K562 (cell line): ENCODE data around the gene GPX5. TPM values are rescaled to one million over a fixed set of nuclear protein-coding genes. Genes with fewer than 3 reads are reported as not detected.

Source experiments
- ATAC-seq: fragments of 200-7000 bp; cut with Tn5 transposase; 3 replicates; pipeline ENCODE4 v1.9.1; 2020; ENCODE audit warnings: moderate library complexity
- BruUV-seq: library from RNA; stranded (reverse); fragments of 400-500 nt; replicated peaks from 2 replicates; lab custom pipeline; 2021; lab: Mats Ljungman, UMichigan
- CTCF ChIA-PET: fragments of 300-600 bp; formaldehyde crosslinking; extraction: SDS; loops from one replicate; lab custom pipeline; 2021; ENCODE audit warnings: low intra/inter-chr PET ratio; lab: Yijun Ruan, JAX
- POLR2A ChIA-PET: fragments of 300-600, 350-650 bp; sonication (Branson Sonifier 250); formaldehyde crosslinking; extraction: SDS; loops from one replicate; lab custom pipeline; 2021; ENCODE audit warnings: antibody characterized with exemption, inconsistent platforms; lab: Yijun Ruan, JAX
- DNase-seq, 4 experiments: peaks; one replicate each; pipeline versions ENCODE4 v3.0.0 to v3.0.0-alpha.2; 2011 to 2018; ENCODE audit warnings: low spot score in 3 of 4, mixed read lengths in 3 of 4; ENCODE audit errors: extremely low read depth in 1 of 4
- FAIRE-seq: peaks from 2 replicates; lab custom pipeline; 2011; peaks lifted over from hg19 to GRCh38; lab: Jason Lieb, UNC
- H2AFZ ChIP-seq: 2 replicates; pipeline ENCODE4 v1.6.0; 2011; ENCODE audit warnings: low read depth, low read length, control low read depth, inconsistent platforms
- H3K27ac ChIP-seq: fragments of 200-600 bp; 3 replicates; pipeline ENCODE4 v1.8.0; 2011; ENCODE audit warnings: low read depth, mild to moderate bottlenecking, control low read depth, inconsistent platforms, low read length, moderate library complexity, mixed read lengths; ENCODE audit errors: extremely low read depth
- H3K27me3 ChIP-seq, 2 experiments: fragments of 300-600 bp in 1 of 2; 2 replicates in 1 of 2; 3 replicates in 1 of 2; pipeline versions ENCODE4 v1.6.0 to v1.8.0; 2011; ENCODE audit warnings: inconsistent platforms in 2 of 2, low read length in 2 of 2, mild to moderate bottlenecking in 1 of 2, mixed read lengths in 1 of 2, moderate library complexity in 1 of 2; ENCODE audit not compliant: control insufficient read depth in 2 of 2, insufficient read depth in 2 of 2
- H3K36me3 ChIP-seq: fragments of 300-600 bp; 3 replicates; pipeline ENCODE4 v1.8.0; 2011; ENCODE audit warnings: mild to moderate bottlenecking, low read length, inconsistent platforms; ENCODE audit not compliant: control insufficient read depth, insufficient read depth
- H3K4me1 ChIP-seq, 2 experiments: fragments of 200-600 bp in 1 of 2; replicated peaks in 1 of 2; 2 replicates in 1 of 2; 3 replicates in 1 of 2; pipeline versions ENCODE4 v1.5.1 to v1.8.0; 2011; ENCODE audit warnings: inconsistent platforms in 2 of 2, low read length in 2 of 2, mild to moderate bottlenecking in 1 of 2, mixed read lengths in 1 of 2, moderate library complexity in 1 of 2; ENCODE audit not compliant: control insufficient read depth in 2 of 2, insufficient read depth in 2 of 2
- H3K4me2 ChIP-seq: 2 replicates; pipeline ENCODE4 v1.6.1; 2011; ENCODE audit warnings: low read length, control low read depth, inconsistent platforms, mixed read lengths; ENCODE audit not compliant: insufficient read depth
- H3K4me3 ChIP-seq: fragments of 200-600 bp; sonication (generic), shearing (Covaris generic); 2 replicates; pipeline ENCODE4 v1.5.1; 2016; ENCODE audit warnings: control low read depth, inconsistent platforms
- H3K79me2 ChIP-seq: fragments of 200-600 bp; 3 replicates; pipeline ENCODE4 v1.8.0; 2011; ENCODE audit warnings: low read length, inconsistent platforms; ENCODE audit not compliant: control insufficient read depth, insufficient read depth
- H3K9ac ChIP-seq, 2 experiments: 2 replicates each; pipeline versions ENCODE4 v1.6.0 to v1.6.1; 2011; ENCODE audit warnings: low read depth in 2 of 2, low read length in 2 of 2, control low read depth in 1 of 2, inconsistent platforms in 1 of 2, mild to moderate bottlenecking in 1 of 2, mixed read lengths in 1 of 2; ENCODE audit not compliant: insufficient read depth in 1 of 2
- H3K9me1 ChIP-seq: one replicate; pipeline ENCODE4 v1.6.0; 2011; ENCODE audit warnings: inconsistent platforms, mild to moderate bottlenecking, low read length, moderate library complexity; ENCODE audit not compliant: control insufficient read depth, insufficient read depth
- H3K9me3 ChIP-seq: replicated peaks from 2 replicates; pipeline ENCODE4 v1.5.1; 2011; ENCODE audit warnings: low read depth, low read length, inconsistent platforms; ENCODE audit not compliant: control insufficient read depth, insufficient read depth
- H4K20me1 ChIP-seq: replicated peaks from 2 replicates; pipeline ENCODE4 v1.6.1; 2011; ENCODE audit warnings: low read length, inconsistent platforms, mixed read lengths; ENCODE audit not compliant: control insufficient read depth, insufficient read depth
- CBFB ChIP-seq: sonication (generic); formaldehyde crosslinking; IDR thresholded peaks from 2 replicates; pipeline ENCODE4 v1.4.0; 2020; ENCODE audit warnings: mild to moderate bottlenecking, missing genetic modification reagents
- EP400 ChIP-seq: fragments of 450-650 bp; IDR thresholded peaks from 2 replicates; pipeline ENCODE4 v1.6.1; 2017; ENCODE audit warnings: antibody characterized with exemption, mild to moderate bottlenecking, moderate library complexity
- FOXJ2 ChIP-seq: fragments of 200-800 bp; sonication (Bioruptor generic); IDR thresholded peaks from 2 replicates; pipeline ENCODE4 v1.6.1; 2016; ENCODE audit warnings: missing genetic modification characterization, missing compliant biosample characterization
- FOXP4 ChIP-seq: sonication (generic); formaldehyde crosslinking; IDR thresholded peaks from 2 replicates; pipeline ENCODE4 v1.8.0; 2022; ENCODE audit warnings: mild to moderate bottlenecking, missing genetic modification reagents, borderline replicate concordance
- SRSF3 ChIP-seq: fragments of 200-400 bp; formaldehyde crosslinking; IDR thresholded peaks from 2 replicates; pipeline ENCODE4 v1.6.1; 2016; ENCODE audit warnings: mild to moderate bottlenecking, low read length, moderate library complexity; ENCODE audit not compliant: insufficient read depth
- STAG1 ChIP-seq: sonication (generic); formaldehyde crosslinking; IDR thresholded peaks from 2 replicates; pipeline ENCODE4 v1.5.0; 2020; ENCODE audit warnings: missing genetic modification reagents, borderline replicate concordance
- TBL1XR1 ChIP-seq, 2 experiments: IDR thresholded peaks; 2 replicates each; pipeline ENCODE4 v1.6.1; 2012; ENCODE audit warnings: improper control_type of control experiment in 2 of 2, low read length in 2 of 2, mild to moderate bottlenecking in 1 of 2
- THAP12 ChIP-seq: fragments of 250-450 bp; sonication (Bioruptor Pico); IDR thresholded peaks from 2 replicates; pipeline ENCODE4 v1.9.0; 2021; ENCODE audit warnings: mild to moderate bottlenecking, inconsistent platforms
- WGBS: fragments of 100-300 bp; shearing (Covaris generic); methylation state at CpG from one replicate; pipeline ENCODE4 v1.1.6; 2016; ENCODE audit warnings: low coverage, mixed read lengths; ENCODE audit not compliant: insufficient coverage; ENCODE audit errors: missing lambda C conversion rate; 5-methylcytosine and 5-hydroxymethylcytosine counted together
- in situ Hi-C: fragments of 300-500 bp; cut with MboI; formaldehyde crosslinking; loops from 4 replicates; pipeline ENCODE4 v1.15.0; 2018; ENCODE audit warnings: inconsistent platforms, mixed read lengths
- intact Hi-C: fragments of 100-400 bp; cut with micrococcal nuclease; formaldehyde crosslinking; loops from 2 replicates; pipeline ENCODE4 v1.14.2; 2022
- polyA plus RNA-seq, 8 experiments: library from polyadenylated mRNA; depleted of rRNA in 4 of 8; stranded (reverse) in 5 of 8; unstranded in 3 of 8; fragments of >200 nt; fragmentation: Nextera tagmentation in 2 of 8; fragmentation: Illumina TruSeq in 1 of 8; extraction: Ambion mirVana in 2 of 8; extraction: Trizol in 1 of 8; gene quantifications; 2 replicates each; pipeline versions ENCODE4 v1.2.1 to v1.2.3, GENCODE V29; 2011 to 2014; ENCODE audit warnings: inconsistent platforms in 1 of 8, missing spikeins in 1 of 8
- total RNA-seq, 7 experiments: library from RNA; depleted of rRNA in 6 of 7; stranded (reverse); fragments of >200 nt in 6 of 7; fragmentation: Illumina TruSeq in 2 of 7; extraction: Trizol in 2 of 7; gene quantifications; 2 replicates each; pipeline versions ENCODE4 v1.2.1 to v1.2.3, GENCODE V29; 2011 to 2021; ENCODE audit warnings: low replicate concordance in 1 of 7

GPX5 gene
- total and polyA plus RNA-seq, 9 of the 15 experiments (the other 6 are each of a cell fraction or from before 2014, with no cell fraction given): 0.07 to 0.18 (median 0.15) TPM; not detected in 6

GRCh38 chr6:28505733-28506132 lies 19.9 kb upstream of the GPX5 start (continued):
- TF ChIP-seq STAG1 (CRISPR knock-in tag) (no peak), TBL1XR1 (IDR thresholded peaks at IDR 0.05; ENCODE audit: low read length in 2 of 2) (peak in 1 of 2 experiments; percentile 53; a peak in 1 of 4 replicates)

GRCh38 chr6:28506807-28507475 lies 18.7 kb upstream of the GPX5 start:
- H3K9me3 ChIP-seq: no peaks in the 10 kb centered on the region
- H3K27ac ChIP-seq: no peak overlapping the region
- H3K27me3 ChIP-seq: no peaks in the 10 kb centered on the region
- H3K79me2 ChIP-seq: no peaks in the 10 kb centered on the region
- DNase-seq: no peak
- POLR2A ChIA-PET: interaction anchor here (0.6 to 2.1 kb wide), 7 partner anchors 9 to 167 kb away, joined by 3 to 10 read pairs (median 3); partner anchors contain the start of gene GPX6
- H2AFZ ChIP-seq: no peak overlapping the region
- TF ChIP-seq SRSF3: no peak
- no peak for TF ChIP-seq THAP12
- TF ChIP-seq EP400: no peak
- no peak for TF ChIP-seq CBFB (CRISPR knock-in tag)
- 0 out of 2 replicates have a peak, but pooled peaks have one; percentile 37 for TF ChIP-seq FOXJ2
- TF ChIP-seq FOXP4 (CRISPR knock-in tag): no peak
- in situ Hi-C loops: no loop called here
- no peak for FAIRE-seq
- no peaks in the 10 kb centered on the region for H4K20me1 ChIP-seq
- intact Hi-C loops: no loop called here
- H3K4me2 ChIP-seq: no peak overlapping the region
- BruUV-seq: no TSS peak
- H3K4me3 ChIP-seq: no peak overlapping the region
- H3K9ac ChIP-seq: no peak overlapping the region
- WGBS: 28% methylated on average over 4 of the region's 4 CpGs
- no peaks in the 10 kb centered on the region for H3K9me1 ChIP-seq
- CTCF ChIA-PET: no interaction called here
- no peaks in the 10 kb centered on the region for H3K36me3 ChIP-seq
- peaks cover 15 to 21% of the 10 kb centered on the region in 2 experiments for H3K4me1 ChIP-seq
- no peak for ATAC-seq
